GM12878 (cell line): ENCODE results near the gene ZSWIM3. TPM values are rescaled to one million over a fixed set of nuclear protein-coding genes. Genes with fewer than 3 reads are reported as not detected.

Experiments used
- ATAC-seq: fragments of 200-7000 bp; cut with Tn5 transposase; 3 replicates; pipeline ENCODE4 v1.9.1; 2020; ENCODE audit warnings: mild to moderate bottlenecking, moderate library complexity
- BruUV-seq: library from RNA; stranded (reverse); fragments of 400-500 nt; replicated peaks from 2 replicates; lab custom pipeline; 2021; lab: Mats Ljungman, UMichigan
- CTCF ChIA-PET: fragments of 300-600 bp; sonication (Branson Sonifier 250); formaldehyde crosslinking; extraction: SDS; loops from one replicate; lab custom pipeline; 2021; ENCODE audit warnings: inconsistent platforms; lab: Yijun Ruan, JAX
- POLR2A ChIA-PET: fragments of 350-600 bp; formaldehyde crosslinking; extraction: SDS; loops from one replicate; lab custom pipeline; 2021; ENCODE audit warnings: inconsistent platforms; lab: Charles Lee
- RAD21 ChIA-PET: fragments of 300-600 bp; sonication (Branson Sonifier 250); formaldehyde crosslinking; loops from one replicate; lab custom pipeline; 2023; ENCODE audit warnings: antibody characterized with exemption; ENCODE audit not compliant: unreplicated experiment; lab: Charles Lee
- SMC1A ChIA-PET: fragments of 300-600 bp; sonication (Branson Sonifier 250); formaldehyde crosslinking; loops from one replicate; lab custom pipeline; 2023; ENCODE audit not compliant: unreplicated experiment, uncharacterized antibody; lab: Charles Lee
- DNase-seq: peaks from one replicate; pipeline ENCODE4 v3.0.0-alpha.2; 2011; ENCODE audit warnings: low read depth, low spot score
- FAIRE-seq: peaks from 3 replicates; lab custom pipeline; 2011; peaks lifted over from hg19 to GRCh38; lab: Jason Lieb, UNC
- H2AFZ ChIP-seq: 2 replicates; pipeline ENCODE4 v1.6.0; 2011; ENCODE audit warnings: low read depth, low read length, control low read depth; ENCODE audit not compliant: control insufficient read depth
- H3K27ac ChIP-seq: 2 replicates; pipeline ENCODE4 v1.5.1; 2011; ENCODE audit warnings: control low read depth; ENCODE audit not compliant: control insufficient read depth, insufficient read depth
- H3K27me3 ChIP-seq, 2 experiments: replicated peaks in 1 of 2; 2 replicates each; pipeline versions ENCODE4 v1.6.0 to v1.6.1; 2011; ENCODE audit warnings: low read length in 1 of 2; ENCODE audit not compliant: control insufficient read depth in 2 of 2, insufficient read depth in 2 of 2
- H3K36me3 ChIP-seq, 2 experiments: 2 replicates each; pipeline ENCODE4 v1.5.1; 2011; ENCODE audit warnings: low read length in 1 of 2; ENCODE audit not compliant: control insufficient read depth in 2 of 2, insufficient read depth in 2 of 2
- H3K4me1 ChIP-seq: 2 replicates; pipeline ENCODE4 v1.6.1; 2011; ENCODE audit warnings: mild to moderate bottlenecking, low read length, moderate library complexity, mixed read lengths; ENCODE audit not compliant: control insufficient read depth, insufficient read depth
- H3K4me2 ChIP-seq: 2 replicates; pipeline ENCODE4 v1.6.0; 2011; ENCODE audit warnings: control low read depth; ENCODE audit not compliant: control insufficient read depth, insufficient read depth
- H3K4me3 ChIP-seq: fragments of 200-600 bp; sonication (generic); 2 replicates; pipeline ENCODE4 v1.5.1; 2016
- H3K79me2 ChIP-seq: 2 replicates; pipeline ENCODE4 v1.6.0; 2011; ENCODE audit warnings: low read length; ENCODE audit not compliant: control insufficient read depth, insufficient read depth
- H3K9ac ChIP-seq: 2 replicates; pipeline ENCODE4 v1.8.0; 2011; ENCODE audit warnings: low read length, control low read depth, mixed read lengths; ENCODE audit not compliant: control insufficient read depth, insufficient read depth
- H3K9me3 ChIP-seq: replicated peaks from 3 replicates; pipeline ENCODE4 v1.5.1; 2011; ENCODE audit warnings: mild to moderate bottlenecking, low read length; ENCODE audit not compliant: control insufficient read depth, insufficient read depth
- H4K20me1 ChIP-seq: 2 replicates; pipeline ENCODE4 v1.6.0; 2011; ENCODE audit not compliant: control insufficient read depth, insufficient read depth
- BACH1 ChIP-seq: fragments of 450-650 bp; IDR thresholded peaks from 2 replicates; pipeline ENCODE4 v1.6.1; 2017; ENCODE audit warnings: mild to moderate bottlenecking, borderline replicate concordance
- CEBPZ ChIP-seq: fragments of 150-350 bp; IDR thresholded peaks from 2 replicates; pipeline ENCODE4 v1.6.1; 2016; ENCODE audit warnings: low read depth, low read length
- CREM ChIP-seq: IDR thresholded peaks from 2 replicates; pipeline ENCODE4 v1.6.1; 2014; ENCODE audit warnings: antibody characterized with exemption, low read depth
- ETV6 ChIP-seq, 2 experiments: fragments of 450-650 bp in 1 of 2; IDR thresholded peaks in 1 of 2; conservative IDR thresholded peaks in 1 of 2; 2 replicates each; pipeline ENCODE4 v1.6.1; 2014; ENCODE audit warnings: antibody characterized with exemption in 1 of 2, borderline replicate concordance in 1 of 2, low read depth in 1 of 2, mild to moderate bottlenecking in 1 of 2, moderate library complexity in 1 of 2
- IRF4 ChIP-seq: IDR thresholded peaks from 2 replicates; pipeline ENCODE4 v1.6.1; 2011; ENCODE audit warnings: low read depth, low read length
- POLR2AphosphoS2 ChIP-seq: IDR thresholded peaks from 2 replicates; pipeline ENCODE4 v1.6.1; 2011; ENCODE audit warnings: low read depth, mild to moderate bottlenecking, low read length, improper control_type of control experiment, moderate library complexity
- RB1 ChIP-seq: fragments of 450-650 bp; formaldehyde crosslinking; IDR thresholded peaks from 2 replicates; pipeline ENCODE4 v1.6.1; 2017; ENCODE audit warnings: mild to moderate bottlenecking, borderline replicate concordance
- ZNF384 ChIP-seq: IDR thresholded peaks from 2 replicates; pipeline ENCODE4 v1.6.1; 2012; ENCODE audit warnings: low read depth, mild to moderate bottlenecking, low read length, improper control_type of control experiment, borderline replicate concordance
- WGBS: methylation state at CpG from one replicate; pipeline ENCODE4 v1.1.6; 2016; ENCODE audit warnings: low lambda C conversion rate; ENCODE audit not compliant: insufficient replicate concordance, insufficient coverage; ENCODE audit errors: missing lambda C conversion rate; 5-methylcytosine and 5-hydroxymethylcytosine counted together
- in situ Hi-C: fragments of 300-500 bp; cut with MboI; formaldehyde crosslinking; loops from 9 replicates; pipeline ENCODE4 v1.14.3; 2018; ENCODE audit warnings: mixed read lengths
- intact Hi-C: fragments of 100-400 bp; cut with micrococcal nuclease; formaldehyde crosslinking; loops from one replicate; pipeline ENCODE4 v1.14.2; 2022; ENCODE audit not compliant: unreplicated experiment
- polyA plus RNA-seq, 11 experiments: library from polyadenylated mRNA; depleted of rRNA in 4 of 11; unstranded in 6 of 11; stranded (reverse) in 5 of 11; fragments of >200 nt; fragmentation: Nextera tagmentation in 4 of 11; fragmentation: Illumina TruSeq in 1 of 11; extraction: Ambion mirVana in 4 of 11; extraction: Trizol in 1 of 11; gene quantifications; 1 replicate in 1 of 11; 2 replicates in 10 of 11; pipeline versions ENCODE4 v1.2.1 to v1.2.3, GENCODE V29; 2011 to 2016; ENCODE audit warnings: inconsistent platforms in 2 of 11, missing spikeins in 2 of 11, low read depth in 1 of 11
- total RNA-seq, 4 experiments: library from RNA; depleted of rRNA in 3 of 4; stranded (reverse); fragments of >200 nt in 3 of 4; fragmentation: Illumina TruSeq in 1 of 4; extraction: Trizol in 1 of 4; gene quantifications; 2 replicates each; pipeline versions ENCODE4 v1.2.1 to v1.2.3, GENCODE V29; 2013 to 2021

The ZSWIM3 gene
- total and polyA plus RNA-seq, 10 of the 15 experiments (the other 5 are each of a cell fraction or from before 2014, with no cell fraction given), result 1.6 to 5.1 (median 4.2) TPM

GRCh38 chr20:45834797-45835161, 22.6 kb upstream of the ZSWIM3 start:
- no peaks in the 10 kb centered on the region for H4K20me1 ChIP-seq
- 91% methylated on average over 14 of the region's 14 CpGs for WGBS
- no peak overlapping the region for H3K4me3 ChIP-seq
- in situ Hi-C loops, result no loop called here
- H3K9ac ChIP-seq, result no peak overlapping the region
- POLR2A ChIA-PET, result no interaction called here
- CTCF ChIA-PET, result interaction anchor here (1.6 kb wide), 1 partner anchor 17 kb away, joined by 4 read pairs; no protein-coding TSS in a partner anchor
- peak overlapping the region; percentile 99; the same call in 1 of the 2 replicates for H3K4me2 ChIP-seq
- no peak for ATAC-seq
- no TSS peak for BruUV-seq
- RAD21 ChIA-PET, result no interaction called here
- no peaks in the 10 kb centered on the region for H3K27me3 ChIP-seq
- TF ChIP-seq IRF4 (no peak), CREM (no peak), RB1 (no peak), POLR2AphosphoS2 (no peak), CEBPZ (no peak), ETV6 (conservative IDR thresholded peaks at IDR 0.05 in 1 of 2, IDR thresholded peaks at IDR 0.05 in 1 of 2; ENCODE audit: borderline replicate concordance in 1 of 2, low read depth in 1 of 2) (no peak), BACH1 (no peak), ZNF384 (no peak)
- TF ChIP-seq, all 136 proteins: peak for 0
- intact Hi-C loops, result no loop called here
- DNase-seq (no peak), FAIRE-seq (no peak)
- no peak overlapping the region for H3K27ac ChIP-seq
- no peaks in the 10 kb centered on the region for H3K9me3 ChIP-seq
- H3K36me3 ChIP-seq, result no peaks in the 10 kb centered on the region
- no peak overlapping the region for H2AFZ ChIP-seq
- no peaks in the 10 kb centered on the region for H3K79me2 ChIP-seq
- SMC1A ChIA-PET, result no interaction called here
- H3K4me1 ChIP-seq, result peaks cover 3% of the 10 kb centered on the region
